Measurements from ENCODE around the gene RBM19. TPM values are rescaled to one million over a fixed set of nuclear protein-coding genes. Genes with fewer than 3 reads are reported as not detected.

The RBM19 gene
- total RNA-seq, 1 donor from 2014 or later: 36.4 TPM

- Histone ChIP-seq H3K9me3 (no peaks in the 10 kb centered on the region), H3K27me3 (no peaks in the 10 kb centered on the region), H3K4me1 (no peaks in the 10 kb centered on the region), H3K27ac (no peak overlapping the region), H3K4me3 (no peak overlapping the region), H3K36me3 (peaks cover 20% of the 10 kb centered on the region)
- intact Hi-C loops (cut with DNase I): no loop called here
- no peak for TF ChIP-seq CTCF (IDR thresholded peaks at IDR 0.05)
- no peak for ATAC-seq
- DNase-seq: no peak
Observed at GRCh38 chr12:113860059-113860820, 105.9 kb downstream of the RBM19 start.

- Histone ChIP-seq H3K4me1 (no peaks in the 10 kb centered on the region), H3K4me3 (no peak overlapping the region), H3K9me3 (no peaks in the 10 kb centered on the region), H3K36me3 (peaks cover 24% of the 10 kb centered on the region), H3K27ac (no peak overlapping the region), H3K27me3 (no peaks in the 10 kb centered on the region)
- no peak for DNase-seq
- intact Hi-C loops (cut with DNase I): no loop called here
- no peak for TF ChIP-seq CTCF (IDR thresholded peaks at IDR 0.05)
- no peak for ATAC-seq
Observed at GRCh38 chr12:113858841-113859386, 107.2 kb downstream of the RBM19 start.

GRCh38 chr12:113857371-113857770 lies 108.8 kb downstream of the RBM19 start:
- no peaks in the 10 kb centered on the region for H3K4me1 ChIP-seq
- no peaks in the 10 kb centered on the region for H3K9me3 ChIP-seq
- TF ChIP-seq CTCF (IDR thresholded peaks at IDR 0.05): no peak
- no peak for ATAC-seq
- no peak overlapping the region for H3K4me3 ChIP-seq
- peaks cover 24% of the 10 kb centered on the region for H3K36me3 ChIP-seq
- no peak for DNase-seq
- H3K27me3 ChIP-seq: no peaks in the 10 kb centered on the region
- intact Hi-C loops (cut with DNase I): no loop called here
- no peak overlapping the region for H3K27ac ChIP-seq

GRCh38 chr12:113855998-113856397 lies 110.1 kb downstream of the RBM19 start:
- Histone ChIP-seq H3K4me1 (no peaks in the 10 kb centered on the region), H3K36me3 (peaks cover 24% of the 10 kb centered on the region), H3K4me3 (no peak overlapping the region), H3K27me3 (no peaks in the 10 kb centered on the region), H3K9me3 (no peaks in the 10 kb centered on the region), H3K27ac (no peak overlapping the region)
- TF ChIP-seq CTCF (IDR thresholded peaks at IDR 0.05): no peak
- no peak for DNase-seq
- intact Hi-C loops (cut with DNase I): no loop called here
- ATAC-seq: no peak

DNA sequence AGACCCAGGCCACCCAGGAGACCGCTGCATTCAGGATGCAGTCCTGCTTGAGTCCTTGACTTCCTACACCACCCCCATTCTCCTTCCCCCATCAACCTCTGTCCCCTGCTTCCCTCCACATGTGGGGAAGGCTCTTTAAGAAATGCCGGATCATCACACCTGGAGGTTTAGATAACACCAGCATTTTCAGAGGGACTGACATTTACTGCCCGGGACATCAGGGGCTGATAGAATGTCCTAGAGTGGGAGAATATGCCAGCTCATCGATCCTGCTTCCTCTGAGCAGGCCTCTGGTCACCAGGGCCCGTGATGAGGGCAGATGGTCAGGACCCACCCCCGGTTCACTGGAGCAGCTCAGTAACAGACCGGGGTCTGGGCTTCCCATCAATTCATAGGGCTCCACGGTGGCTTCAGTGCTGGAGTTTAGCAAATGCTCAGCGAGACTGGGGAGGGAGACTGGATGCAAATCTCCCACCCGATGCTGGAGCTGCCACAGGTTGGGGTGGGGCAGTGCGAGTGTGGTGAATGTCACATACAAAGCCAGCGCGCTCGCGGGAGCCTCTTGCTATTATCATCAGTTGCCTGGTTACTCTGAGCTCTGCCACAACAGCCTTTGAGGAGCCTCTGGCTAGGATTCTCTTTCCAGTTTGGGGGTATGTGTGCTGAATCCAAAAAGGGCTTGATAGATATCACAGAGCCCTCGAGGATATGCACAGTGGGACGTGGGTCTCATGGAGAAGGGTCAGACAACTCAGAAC lies 111.6 kb downstream of the RBM19 start:
- H3K9me3 ChIP-seq: no peaks in the 10 kb centered on the region
- DNase-seq (no peak), ATAC-seq (no peak)
- H3K36me3 ChIP-seq: peaks cover 24% of the 10 kb centered on the region
- H3K4me3 ChIP-seq: no peak overlapping the region
- H3K27ac ChIP-seq: no peak overlapping the region
- intact Hi-C loops (cut with DNase I): no loop called here
- no peaks in the 10 kb centered on the region for H3K27me3 ChIP-seq
- no peak for TF ChIP-seq CTCF (IDR thresholded peaks at IDR 0.05)
- no peaks in the 10 kb centered on the region for H3K4me1 ChIP-seq

Data from upper lobe of right lung (tissue), 1 donor.